ENCODE measurements around the gene CCDC92B. TPM values are rescaled to one million over a fixed set of nuclear protein-coding genes. Genes with fewer than 3 reads are reported as not detected.

The CCDC92B gene
- total and polyA plus RNA-seq, 2 of the 4 experiments (the other 2 are of a cell fraction), result not detected

DNA sequence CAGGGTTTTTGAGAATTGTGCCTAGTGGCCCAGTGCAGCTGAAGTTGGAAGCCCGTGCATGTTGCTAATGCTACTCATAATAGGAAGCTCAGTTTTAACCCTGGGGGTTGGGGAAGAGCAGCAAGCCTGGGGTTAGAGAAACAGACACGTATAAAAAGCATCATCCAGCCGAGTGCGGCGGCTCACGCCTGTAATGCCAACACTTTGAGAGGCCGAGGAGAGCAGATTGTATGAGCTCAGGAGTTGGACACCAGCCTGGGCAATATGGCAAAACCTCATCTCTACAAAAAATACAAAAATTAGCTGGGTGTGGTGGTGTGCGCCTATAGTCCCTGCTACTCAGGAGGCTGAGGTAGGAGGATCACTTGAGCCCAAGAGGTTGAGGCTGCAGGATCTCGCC is 35.6 kb downstream of the CCDC92B start:
- TF ChIP-seq NFE2L2 (IDR thresholded peaks at IDR 0.05; ENCODE audit: low read depth, low read length) (no peak), BHLHE40 (IDR thresholded peaks at IDR 0.05; ENCODE audit: low read depth, low read length) (no peak), RCOR1 (IDR thresholded peaks at IDR 0.05; ENCODE audit: insufficient replicate concordance, low read length) (no peak)
- Histone ChIP-seq H3K27ac (ENCODE audit: insufficient read depth, low read length) (no peak overlapping the region), H3K4me3 (ENCODE audit: insufficient read depth, low read depth, low read length) (no peak overlapping the region), H3K4me2 (ENCODE audit: low read depth, low read length) (no peak overlapping the region), H3K14ac (replicated peaks; ENCODE audit: low read depth, low read length) (no peak overlapping the region), H4K5ac (ENCODE audit: low read depth, low read length) (no peak overlapping the region), H2AK9ac (replicated peaks; ENCODE audit: low read depth, low read length, poor library complexity) (no peak overlapping the region), H3K9ac (ENCODE audit: low read depth, low read length) (no peak overlapping the region), H2BK15ac (ENCODE audit: low read depth, low read length) (no peak overlapping the region), H2AFZ (replicated peaks; ENCODE audit: low read length, poor library complexity) (no peak overlapping the region), H2BK5ac (ENCODE audit: low read depth, low read length, poor library complexity, severe bottlenecking) (no peak overlapping the region), H4K8ac (ENCODE audit: low read depth in 2 of 2, low read length in 2 of 2) (no peak overlapping the region), H4K91ac (ENCODE audit: insufficient read depth, low read depth, low read length) (no peak overlapping the region), H2BK120ac (ENCODE audit: low read depth, low read length) (no peak overlapping the region), H3K56ac (ENCODE audit: extremely low read depth, insufficient read depth, low read length) (no peak overlapping the region), H3K79me1 (ENCODE audit: low read depth in 1 of 2, low read length in 2 of 2) (peaks cover 0 to 32% of the 10 kb centered on the region in 2 experiments; a peak in 3 of 4 replicates), H3K36me3 (ENCODE audit: control insufficient read depth, insufficient read depth, low read length) (no peaks in the 10 kb centered on the region), H3K27me3 (ENCODE audit: control insufficient read depth, insufficient read depth, low read length) (no peaks in the 10 kb centered on the region), H3K4me1 (ENCODE audit: control insufficient read depth, insufficient read depth, low read length) (peaks cover 12% of the 10 kb centered on the region), H3K4ac (ENCODE audit: low read depth, low read length) (no peak overlapping the region), H3K9me3 (ENCODE audit: control insufficient read depth, insufficient read depth, low read length) (no peaks in the 10 kb centered on the region), H4K20me1 (ENCODE audit: insufficient read depth, low read length) (peaks cover 21% of the 10 kb centered on the region), H3K18ac (ENCODE audit: low read depth, low read length) (no peak overlapping the region), H2AK5ac (ENCODE audit: low read depth, low read length) (no peak overlapping the region), H3K9me1 (ENCODE audit: insufficient read depth, low read length) (peaks cover 18% of the 10 kb centered on the region), H2BK20ac (ENCODE audit: low read depth, low read length) (no peak overlapping the region), H3K23ac (ENCODE audit: low read depth, low read length) (no peak overlapping the region)
- ChIA-PET CTCF (no interaction called here), POLR2A (ENCODE audit: unreplicated experiment) (no interaction called here)
- dilution Hi-C loops (cut with HindIII; ENCODE audit: low sequenced_read_pairs, unreplicated experiment), result no loop called here
- ATAC-seq (ENCODE audit: low read depth) (no peak), DNase-seq (no peak)
- in situ Hi-C loops (cut with MboI; ENCODE audit: low sequenced_read_pairs), result no loop called here
- BruUV-seq (replicated peaks), result no TSS peak
- 83% methylated on average over 2 of the region's 9 CpGs; no CpG with 5 or more reads in 1 of the 2 experiments for WGBS, 2 experiments (ENCODE audit: extremely low coverage in 2 of 2, insufficient read length in 1 of 2)
- intact Hi-C loops (cut with micrococcal nuclease), result no loop called here

All from IMR-90 (cell line).